ENCODE results near the gene NLRC4.

DNA sequence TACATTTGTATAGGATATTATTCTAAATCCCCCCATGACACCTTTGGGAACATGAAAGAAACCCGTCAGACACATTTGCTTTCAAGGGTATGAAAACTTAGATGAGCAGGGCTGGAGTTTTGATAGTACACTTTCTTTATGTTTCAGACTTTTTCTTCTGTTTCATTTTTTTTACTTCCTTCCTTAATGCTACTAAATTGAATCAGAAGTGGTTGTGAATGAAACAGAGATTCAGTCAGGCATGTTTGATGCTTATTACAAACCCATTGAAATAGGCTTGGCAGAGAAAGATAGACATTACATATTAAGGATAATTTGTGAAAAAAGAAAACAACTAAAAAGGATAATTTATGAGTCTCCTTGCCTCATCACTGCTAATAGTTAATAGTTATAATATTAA lies 72.3 kb downstream of the NLRC4 start:
- TF ChIP-seq, protein P1, sequence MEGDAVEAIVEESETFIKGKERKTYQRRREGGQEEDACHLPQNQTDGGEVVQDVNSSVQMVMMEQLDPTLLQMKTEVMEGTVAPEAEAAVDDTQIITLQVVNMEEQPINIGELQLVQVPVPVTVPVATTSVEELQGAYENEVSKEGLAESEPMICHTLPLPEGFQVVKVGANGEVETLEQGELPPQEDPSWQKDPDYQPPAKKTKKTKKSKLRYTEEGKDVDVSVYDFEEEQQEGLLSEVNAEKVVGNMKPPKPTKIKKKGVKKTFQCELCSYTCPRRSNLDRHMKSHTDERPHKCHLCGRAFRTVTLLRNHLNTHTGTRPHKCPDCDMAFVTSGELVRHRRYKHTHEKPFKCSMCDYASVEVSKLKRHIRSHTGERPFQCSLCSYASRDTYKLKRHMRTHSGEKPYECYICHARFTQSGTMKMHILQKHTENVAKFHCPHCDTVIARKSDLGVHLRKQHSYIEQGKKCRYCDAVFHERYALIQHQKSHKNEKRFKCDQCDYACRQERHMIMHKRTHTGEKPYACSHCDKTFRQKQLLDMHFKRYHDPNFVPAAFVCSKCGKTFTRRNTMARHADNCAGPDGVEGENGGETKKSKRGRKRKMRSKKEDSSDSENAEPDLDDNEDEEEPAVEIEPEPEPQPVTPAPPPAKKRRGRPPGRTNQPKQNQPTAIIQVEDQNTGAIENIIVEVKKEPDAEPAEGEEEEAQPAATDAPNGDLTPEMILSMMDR (IDR thresholded peaks at IDR 0.05; ENCODE audit: poor library complexity): no peak
- no peak for TF ChIP-seq EZH2 (IDR thresholded peaks at IDR 0.05; ENCODE audit: borderline replicate concordance)

Measured in hepatocyte (in vitro differentiated cells).